Keratinocyte (primary cell): ENCODE data around the gene FRMPD2. TPM values are rescaled to one million over a fixed set of nuclear protein-coding genes. Genes with fewer than 3 reads are reported as not detected.

Experiments used
- DNase-seq: peaks from one replicate; pipeline ENCODE4 v3.0.0-alpha.2; 2011; ENCODE audit warnings: low read depth, missing footprints, low spot score
- FAIRE-seq: peaks from 2 replicates; lab custom pipeline; 2011; peaks lifted over from hg19 to GRCh38; lab: Jason Lieb, UNC
- H2AFZ ChIP-seq: 2 replicates; pipeline ENCODE4 v1.6.0; 2012; ENCODE audit warnings: low read length, control low read depth, inconsistent platforms; ENCODE audit not compliant: control insufficient read depth
- H3K27ac ChIP-seq: 2 replicates; pipeline ENCODE4 v1.5.1; 2011; ENCODE audit warnings: low read length; ENCODE audit not compliant: control insufficient read depth, insufficient read depth
- H3K27me3 ChIP-seq: 3 replicates; pipeline ENCODE4 v1.6.0; 2011; ENCODE audit warnings: low read length; ENCODE audit not compliant: control insufficient read depth, insufficient read depth; ENCODE audit errors: extremely low read depth
- H3K36me3 ChIP-seq, 2 experiments: 2 replicates in 1 of 2; 3 replicates in 1 of 2; pipeline ENCODE4 v1.5.1; 2011; ENCODE audit warnings: low read length in 2 of 2, mild to moderate bottlenecking in 1 of 2; ENCODE audit not compliant: control insufficient read depth in 2 of 2, insufficient read depth in 2 of 2; ENCODE audit errors: extremely low read depth in 1 of 2
- H3K4me1 ChIP-seq: 3 replicates; pipeline ENCODE4 v1.5.1; 2011; ENCODE audit warnings: low read length; ENCODE audit not compliant: control insufficient read depth, insufficient read depth; ENCODE audit errors: extremely low read depth
- H3K4me2 ChIP-seq: 3 replicates; pipeline ENCODE4 v1.6.0; 2011; ENCODE audit warnings: low read depth, low read length; ENCODE audit not compliant: control insufficient read depth, insufficient read depth; ENCODE audit errors: extremely low read depth
- H3K4me3 ChIP-seq, 3 experiments: fragments of 200-600 bp in 1 of 3; sonication (generic) in 1 of 3; 2 replicates in 2 of 3; 3 replicates in 1 of 3; pipeline ENCODE4 v1.5.1; 2011 to 2016; ENCODE audit warnings: low read length in 3 of 3, mild to moderate bottlenecking in 3 of 3, control low read depth in 2 of 3, inconsistent platforms in 1 of 3, low read depth in 1 of 3, mixed read lengths in 1 of 3, mixed run types in 1 of 3, moderate library complexity in 1 of 3; ENCODE audit not compliant: control insufficient read depth in 2 of 3, insufficient read depth in 2 of 3; ENCODE audit errors: extremely low read depth in 1 of 3
- H3K79me2 ChIP-seq: 2 replicates; pipeline ENCODE4 v1.6.0; 2012; ENCODE audit warnings: low read length; ENCODE audit not compliant: control insufficient read depth, insufficient read depth
- H3K9ac ChIP-seq: 3 replicates; pipeline ENCODE4 v1.6.0; 2011; ENCODE audit warnings: low read length; ENCODE audit not compliant: control insufficient read depth, insufficient read depth; ENCODE audit errors: extremely low read depth
- H3K9me1 ChIP-seq: 3 replicates; pipeline ENCODE4 v1.6.0; 2011; ENCODE audit warnings: low read length; ENCODE audit not compliant: control insufficient read depth, insufficient read depth; ENCODE audit errors: extremely low read depth
- H3K9me3 ChIP-seq: 2 replicates; pipeline ENCODE4 v1.5.1; 2012; ENCODE audit warnings: low read depth, low read length; ENCODE audit not compliant: control insufficient read depth
- H4K20me1 ChIP-seq: 3 replicates; pipeline ENCODE4 v1.6.0; 2011; ENCODE audit warnings: low read length; ENCODE audit not compliant: control insufficient read depth, insufficient read depth; ENCODE audit errors: extremely low read depth
- CTCF ChIP-seq, 3 experiments: IDR thresholded peaks in 1 of 3; conservative IDR thresholded peaks in 1 of 3; optimal IDR thresholded peaks in 1 of 3; 2 replicates in 2 of 3; 3 replicates in 1 of 3; pipeline versions ENCODE3 to v1.5.1; 2011; ENCODE audit warnings: low read length in 3 of 3, mild to moderate bottlenecking in 3 of 3, moderate library complexity in 2 of 3, control low read depth in 1 of 3, inconsistent platforms in 1 of 3; ENCODE audit not compliant: insufficient read depth in 2 of 3; ENCODE audit errors: extremely low read depth in 1 of 3
- EZH2 ChIP-seq: IDR thresholded peaks from one replicate; pipeline ENCODE4 v1.6.1; 2012; ENCODE audit warnings: inconsistent platforms, mild to moderate bottlenecking, low read length, moderate library complexity
- dilution Hi-C: fragments of 300-500 bp; cut with MboI; formaldehyde crosslinking; loops from one replicate; pipeline ENCODE4 v1.7.0; 2020; ENCODE audit warnings: low sequenced_read_pairs; ENCODE audit not compliant: extremely low pct_ligation_motif_present
- polyA plus RNA-seq, 5 experiments: library from polyadenylated mRNA; depleted of rRNA in 3 of 5; stranded (reverse) in 3 of 5; stranded (forward) in 1 of 5; unstranded in 1 of 5; fragments of >200 nt; gene quantifications; 1 replicate in 1 of 5; 2 replicates in 3 of 5; 3 replicates in 1 of 5; pipeline versions ENCODE4 v1.2.1 to v1.2.3, GENCODE V29; 2011 to 2012; ENCODE audit warnings: missing spikeins in 2 of 5, low read depth in 1 of 5, low replicate concordance in 1 of 5

Gene FRMPD2
- polyA plus RNA-seq, 1 donor (not counting 4 experiments of a cell fraction or from before 2014, with no cell fraction given) = not detected

DNA sequence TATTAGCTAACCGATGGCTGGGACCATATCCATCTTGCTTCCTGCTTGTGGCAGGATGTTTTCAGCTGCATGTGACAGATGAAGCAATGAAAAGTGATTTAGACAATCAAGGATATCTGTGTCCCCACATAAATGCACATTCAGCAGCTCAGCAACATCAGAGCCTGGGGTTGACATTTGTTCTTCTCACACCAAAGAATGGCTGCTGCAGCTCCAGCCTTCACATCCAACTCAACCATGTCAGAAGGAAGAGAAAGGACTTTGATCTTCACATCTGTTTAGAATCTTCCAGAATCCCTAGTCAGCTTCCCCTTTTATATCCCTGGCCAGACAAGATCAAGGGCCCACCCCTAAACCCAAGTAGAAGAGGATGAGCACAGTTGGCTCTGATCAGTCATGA, 11.9 kb upstream of the FRMPD2 start:
- FAIRE-seq (no peak), DNase-seq (no peak)
- Histone ChIP-seq H3K27ac (no peak overlapping the region), H3K9ac (no peak overlapping the region), H3K4me1 (peaks cover 3% of the 10 kb centered on the region), H3K79me2 (no peaks in the 10 kb centered on the region), H3K4me3 (no peak overlapping the region), H3K36me3 (no peaks in the 10 kb centered on the region), H4K20me1 (no peaks in the 10 kb centered on the region), H3K9me1 (no peaks in the 10 kb centered on the region), H3K27me3 (peaks cover 20% of the 10 kb centered on the region), H2AFZ (no peak overlapping the region), H3K9me3 (no peaks in the 10 kb centered on the region), H3K4me2 (no peak overlapping the region)
- dilution Hi-C loops = no loop called here
- TF ChIP-seq EZH2 (no peak), CTCF (optimal IDR thresholded peaks at IDR 0.05 in 1 of 3, IDR thresholded peaks at IDR 0.05 in 1 of 3, conservative IDR thresholded peaks at IDR 0.05 in 1 of 3; ENCODE audit: extremely low read depth in 1 of 3, insufficient read depth in 2 of 3, low read length in 3 of 3) (no peak)

DNA sequence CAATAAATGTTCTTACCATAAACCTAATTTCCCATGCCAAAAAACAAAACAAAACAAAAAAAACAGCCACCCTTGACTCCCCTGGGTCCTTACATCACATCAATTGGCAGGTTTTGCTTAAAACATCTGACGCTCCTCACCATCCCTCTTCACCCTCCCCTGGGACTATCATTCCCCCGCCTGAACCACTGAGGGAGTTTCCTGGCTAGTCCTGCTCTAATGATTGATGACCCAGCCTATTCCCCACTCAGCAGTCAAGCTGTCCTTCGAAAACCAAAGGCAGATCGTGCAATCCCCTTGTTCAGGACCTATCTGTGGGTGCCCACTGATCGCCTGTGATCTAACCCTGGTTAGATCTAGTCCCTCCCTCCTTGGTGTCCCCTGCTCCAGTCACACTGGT, 11.2 kb upstream of the FRMPD2 start:
- no peak overlapping the region for H2AFZ ChIP-seq
- no peak overlapping the region for H3K27ac ChIP-seq
- no peak overlapping the region for H3K9ac ChIP-seq
- H3K4me2 ChIP-seq = no peak overlapping the region
- peaks cover 15% of the 10 kb centered on the region for H3K27me3 ChIP-seq
- no peaks in the 10 kb centered on the region for H3K9me1 ChIP-seq
- H4K20me1 ChIP-seq = no peaks in the 10 kb centered on the region
- no peak overlapping the region for H3K4me3 ChIP-seq
- DNase-seq = no peak
- no peaks in the 10 kb centered on the region for H3K36me3 ChIP-seq
- H3K4me1 ChIP-seq = peaks cover 3% of the 10 kb centered on the region
- dilution Hi-C loops = no loop called here
- H3K9me3 ChIP-seq = no peaks in the 10 kb centered on the region
- no peaks in the 10 kb centered on the region for H3K79me2 ChIP-seq
- no peak for FAIRE-seq
- no peak for TF ChIP-seq CTCF (optimal IDR thresholded peaks at IDR 0.05 in 1 of 3, IDR thresholded peaks at IDR 0.05 in 1 of 3, conservative IDR thresholded peaks at IDR 0.05 in 1 of 3; ENCODE audit: extremely low read depth in 1 of 3, insufficient read depth in 2 of 3, low read length in 3 of 3)
- TF ChIP-seq EZH2 = no peak
